Osteocyte (in vitro differentiated cells): Measurements from ENCODE around the gene ARHGAP24. TPM values are rescaled to one million over a fixed set of nuclear protein-coding genes. Genes with fewer than 3 reads are reported as not detected.

Source experiments
- DNase-seq: peaks from one replicate; pipeline ENCODE4 v3.0.0; 2021; ENCODE audit warnings: mixed read lengths; ENCODE audit not compliant: unreplicated experiment; ENCODE audit errors: extremely low spot score
- H3K27ac Mint-ChIP-seq: one replicate; pipeline ENCODE4 v1.8.0; 2021; ENCODE audit warnings: mild to moderate bottlenecking, mixed read lengths; ENCODE audit not compliant: unreplicated experiment
- H3K27me3 Mint-ChIP-seq: one replicate; pipeline ENCODE4 v1.8.0; 2021; ENCODE audit warnings: mixed read lengths; ENCODE audit not compliant: unreplicated experiment
- H3K36me3 Mint-ChIP-seq: one replicate; pipeline ENCODE4 v1.8.0; 2021; ENCODE audit warnings: mixed read lengths; ENCODE audit not compliant: unreplicated experiment
- H3K4me1 Mint-ChIP-seq: one replicate; pipeline ENCODE4 v1.8.0; 2021; ENCODE audit warnings: mixed read lengths; ENCODE audit not compliant: unreplicated experiment
- H3K4me3 Mint-ChIP-seq: one replicate; pipeline ENCODE4 v1.8.0; 2021; ENCODE audit warnings: mild to moderate bottlenecking, moderate library complexity, mixed read lengths; ENCODE audit not compliant: unreplicated experiment
- H3K9me3 Mint-ChIP-seq: one replicate; pipeline ENCODE4 v1.8.0; 2021; ENCODE audit warnings: mixed read lengths; ENCODE audit not compliant: unreplicated experiment
- total RNA-seq: library from RNA; stranded (reverse); gene quantifications from 2 replicates; pipeline ENCODE4 v1.2.1, GENCODE V29; 2021
- TF ChIP-seq, protein P1 (sequence below): fragments of 200-600 bp; sonication (generic); IDR thresholded peaks from 2 replicates; pipeline ENCODE4 v1.5.0; 2021; ENCODE audit warnings: antibody characterized with exemption, mild to moderate bottlenecking, moderate library complexity

Gene ARHGAP24
- total RNA-seq, 1 donor from 2014 or later = 29.3 TPM

DNA sequence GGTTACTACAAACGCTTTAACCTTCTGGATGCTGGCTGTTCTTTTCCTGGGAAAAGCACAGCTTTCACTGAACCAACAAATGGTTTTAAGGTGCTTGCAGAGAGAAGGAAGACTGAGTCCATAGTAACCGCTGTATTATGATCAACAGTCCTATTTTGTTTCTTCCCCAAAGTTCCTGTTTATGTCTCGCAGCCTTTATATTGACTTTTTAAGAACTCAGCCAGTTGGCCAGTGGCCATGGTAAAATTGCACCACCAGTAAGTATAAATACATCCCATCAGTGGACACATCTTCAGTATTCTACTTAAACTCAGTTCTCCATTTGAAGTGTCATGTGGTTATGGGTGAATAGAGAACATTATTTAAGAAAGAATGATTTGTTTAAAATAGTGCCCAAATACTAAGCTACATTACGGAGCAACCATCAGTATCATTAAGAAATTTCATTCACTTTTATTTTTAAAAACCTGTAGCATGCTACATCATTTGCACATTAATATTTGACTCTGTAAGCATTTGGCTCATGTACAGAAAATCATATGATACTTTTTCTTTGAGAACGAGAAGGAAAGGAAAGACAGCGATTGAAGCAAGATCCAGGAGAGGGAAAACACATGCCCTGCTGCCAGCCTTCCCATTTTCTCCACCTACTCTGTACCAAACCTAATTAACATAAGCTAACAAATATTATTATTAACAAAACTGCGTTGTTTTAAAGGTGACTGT is 287.0 kb downstream of the ARHGAP24 start:
- no peak for DNase-seq
- peak overlapping the region; percentile 91 for H3K27ac Mint-ChIP-seq
- H3K4me1 Mint-ChIP-seq = peaks cover 33% of the 10 kb centered on the region
- H3K4me3 Mint-ChIP-seq = peak overlapping the region; percentile 28
- no peaks in the 10 kb centered on the region for H3K27me3 Mint-ChIP-seq
- TF ChIP-seq, protein P1, sequence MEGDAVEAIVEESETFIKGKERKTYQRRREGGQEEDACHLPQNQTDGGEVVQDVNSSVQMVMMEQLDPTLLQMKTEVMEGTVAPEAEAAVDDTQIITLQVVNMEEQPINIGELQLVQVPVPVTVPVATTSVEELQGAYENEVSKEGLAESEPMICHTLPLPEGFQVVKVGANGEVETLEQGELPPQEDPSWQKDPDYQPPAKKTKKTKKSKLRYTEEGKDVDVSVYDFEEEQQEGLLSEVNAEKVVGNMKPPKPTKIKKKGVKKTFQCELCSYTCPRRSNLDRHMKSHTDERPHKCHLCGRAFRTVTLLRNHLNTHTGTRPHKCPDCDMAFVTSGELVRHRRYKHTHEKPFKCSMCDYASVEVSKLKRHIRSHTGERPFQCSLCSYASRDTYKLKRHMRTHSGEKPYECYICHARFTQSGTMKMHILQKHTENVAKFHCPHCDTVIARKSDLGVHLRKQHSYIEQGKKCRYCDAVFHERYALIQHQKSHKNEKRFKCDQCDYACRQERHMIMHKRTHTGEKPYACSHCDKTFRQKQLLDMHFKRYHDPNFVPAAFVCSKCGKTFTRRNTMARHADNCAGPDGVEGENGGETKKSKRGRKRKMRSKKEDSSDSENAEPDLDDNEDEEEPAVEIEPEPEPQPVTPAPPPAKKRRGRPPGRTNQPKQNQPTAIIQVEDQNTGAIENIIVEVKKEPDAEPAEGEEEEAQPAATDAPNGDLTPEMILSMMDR = no peak
- H3K9me3 Mint-ChIP-seq = no peaks in the 10 kb centered on the region
- no peaks in the 10 kb centered on the region for H3K36me3 Mint-ChIP-seq

DNA sequence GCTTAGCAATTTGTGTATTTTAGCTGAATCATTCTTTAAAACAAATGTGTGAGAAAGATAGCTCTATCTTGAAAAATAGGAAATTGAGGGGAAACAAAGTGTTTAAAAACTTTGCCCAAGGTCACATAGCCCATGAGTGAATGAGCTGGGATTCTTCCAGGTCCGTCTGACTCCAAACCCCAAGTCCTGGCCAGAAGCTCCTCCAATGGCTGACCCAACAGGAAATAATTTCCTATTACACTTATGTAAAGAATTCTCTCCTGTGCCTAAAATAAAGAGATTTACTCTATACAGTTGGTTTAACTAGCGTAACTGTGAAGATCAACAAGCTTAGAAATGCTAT is 287.6 kb downstream of the ARHGAP24 start:
- TF ChIP-seq, protein P1 = no peak
- Mint-ChIP-seq H3K9me3 (no peaks in the 10 kb centered on the region), H3K36me3 (no peaks in the 10 kb centered on the region), H3K4me1 (peaks cover 33% of the 10 kb centered on the region), H3K27me3 (no peaks in the 10 kb centered on the region), H3K27ac (peak overlapping the region; percentile 91), H3K4me3 (peak overlapping the region; percentile 28)
- no peak for DNase-seq

DNA sequence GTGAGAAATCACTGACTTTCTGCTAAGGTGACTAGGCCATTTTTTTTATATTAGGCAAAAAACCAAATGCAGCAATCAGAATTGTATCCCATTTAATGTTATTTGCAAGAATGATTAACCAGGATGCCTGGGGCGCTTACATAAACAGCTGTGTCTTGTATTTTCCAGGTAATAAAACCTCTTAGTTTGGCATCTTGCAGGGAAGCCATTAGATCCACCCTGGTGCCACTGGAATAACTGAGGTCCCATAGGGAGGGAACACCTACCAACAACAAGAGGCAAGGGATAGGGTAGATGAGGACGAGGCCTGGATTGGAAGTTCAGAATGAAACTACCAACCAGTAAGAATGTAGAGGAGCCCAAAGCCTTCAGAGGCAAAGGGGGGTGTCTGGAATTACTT is 288.3 kb downstream of the ARHGAP24 start:
- Mint-ChIP-seq H3K27me3 (no peaks in the 10 kb centered on the region), H3K4me3 (no peak overlapping the region), H3K9me3 (no peaks in the 10 kb centered on the region), H3K4me1 (peaks cover 33% of the 10 kb centered on the region), H3K36me3 (no peaks in the 10 kb centered on the region), H3K27ac (peak overlapping the region; percentile 42)
- TF ChIP-seq, protein P1 = no peak
- no peak for DNase-seq

DNA sequence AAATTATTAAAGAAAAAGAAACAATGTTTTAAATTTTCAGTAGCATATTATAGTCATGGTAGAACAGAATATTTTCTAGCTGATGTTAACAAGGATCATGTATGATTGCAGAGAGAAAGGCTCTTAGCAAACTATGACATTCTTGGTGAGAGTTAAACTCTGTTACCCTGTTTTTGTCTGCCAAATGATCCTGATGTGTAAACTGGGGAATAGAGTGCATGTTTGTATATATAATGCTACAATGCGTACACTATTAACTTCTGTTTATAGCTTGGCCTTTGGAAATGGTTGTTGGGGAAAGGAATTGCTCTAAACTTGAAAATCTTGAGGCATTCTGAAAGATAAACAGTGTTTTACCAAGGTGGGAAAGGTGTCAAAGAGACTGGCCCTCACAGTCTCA is 292.7 kb downstream of the ARHGAP24 start:
- TF ChIP-seq, protein P1 = no peak
- H3K4me1 Mint-ChIP-seq = peaks cover 9% of the 10 kb centered on the region
- H3K27me3 Mint-ChIP-seq = no peaks in the 10 kb centered on the region
- no peak overlapping the region for H3K27ac Mint-ChIP-seq
- H3K4me3 Mint-ChIP-seq = no peak overlapping the region
- no peak for DNase-seq
- H3K36me3 Mint-ChIP-seq = no peaks in the 10 kb centered on the region
- no peaks in the 10 kb centered on the region for H3K9me3 Mint-ChIP-seq

DNA sequence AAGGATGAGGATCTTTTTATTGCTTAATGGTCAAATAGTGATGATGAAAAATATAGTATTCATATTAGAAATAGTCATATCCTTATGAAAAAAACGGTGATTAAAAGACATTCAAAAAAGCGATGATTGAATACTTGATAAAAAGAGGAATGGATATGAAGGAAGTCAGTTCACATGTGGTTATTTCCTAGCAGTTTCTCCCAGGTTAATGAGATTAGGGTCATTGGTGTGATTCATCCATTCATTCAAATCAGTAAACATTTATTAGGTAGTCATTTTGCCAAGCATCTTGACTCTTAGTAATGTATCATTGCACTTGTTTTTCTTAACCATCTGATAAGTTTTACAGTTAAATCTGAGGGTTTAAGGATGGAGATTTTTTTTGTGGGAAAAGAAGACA is 294.1 kb downstream of the ARHGAP24 start:
- TF ChIP-seq, protein P1 = no peak
- Mint-ChIP-seq H3K27me3 (no peaks in the 10 kb centered on the region), H3K4me1 (no peaks in the 10 kb centered on the region), H3K27ac (no peak overlapping the region), H3K36me3 (no peaks in the 10 kb centered on the region), H3K4me3 (no peak overlapping the region), H3K9me3 (no peaks in the 10 kb centered on the region)
- no peak for DNase-seq
